HAP-1 (cell line): Measurements from ENCODE around the gene SEMA7A.

Source experiments
- DNase-seq, 2 experiments: peaks; one replicate each; pipeline ENCODE4 v3.0.0-alpha.2; 2016 to 2020; ENCODE audit warnings: low spot score in 2 of 2
- H3K27me3 ChIP-seq: fragments of 250-450 bp; sonication (Bioruptor Pico); 2 replicates; pipeline ENCODE4 v1.5.1; 2020; ENCODE audit warnings: low read depth, mild to moderate bottlenecking, moderate library complexity
- H3K36me3 ChIP-seq: fragments of 250-450 bp; sonication (Bioruptor Pico); replicated peaks from 2 replicates; pipeline ENCODE4 v1.5.1; 2020; ENCODE audit warnings: mild to moderate bottlenecking
- H3K4me1 ChIP-seq: fragments of 250-450 bp; sonication (Bioruptor Pico); 2 replicates; pipeline ENCODE4 v1.5.1; 2020; ENCODE audit warnings: mild to moderate bottlenecking
- H3K4me3 ChIP-seq: fragments of 250-450 bp; sonication (Bioruptor Pico); 2 replicates; pipeline ENCODE4 v1.5.1; 2020; ENCODE audit warnings: mild to moderate bottlenecking, moderate library complexity
- H3K9me3 ChIP-seq: fragments of 250-450 bp; sonication (Bioruptor Pico); 2 replicates; pipeline ENCODE4 v1.5.1; 2020; ENCODE audit warnings: mild to moderate bottlenecking, moderate library complexity
- in situ Hi-C: fragments of 300-500 bp; cut with MboI; formaldehyde crosslinking; loops from 3 replicates; pipeline ENCODE4 v1.14.3; 2020; ENCODE audit warnings: low sequenced_read_pairs, inconsistent platforms, mixed read lengths

The SEMA7A gene

DNA sequence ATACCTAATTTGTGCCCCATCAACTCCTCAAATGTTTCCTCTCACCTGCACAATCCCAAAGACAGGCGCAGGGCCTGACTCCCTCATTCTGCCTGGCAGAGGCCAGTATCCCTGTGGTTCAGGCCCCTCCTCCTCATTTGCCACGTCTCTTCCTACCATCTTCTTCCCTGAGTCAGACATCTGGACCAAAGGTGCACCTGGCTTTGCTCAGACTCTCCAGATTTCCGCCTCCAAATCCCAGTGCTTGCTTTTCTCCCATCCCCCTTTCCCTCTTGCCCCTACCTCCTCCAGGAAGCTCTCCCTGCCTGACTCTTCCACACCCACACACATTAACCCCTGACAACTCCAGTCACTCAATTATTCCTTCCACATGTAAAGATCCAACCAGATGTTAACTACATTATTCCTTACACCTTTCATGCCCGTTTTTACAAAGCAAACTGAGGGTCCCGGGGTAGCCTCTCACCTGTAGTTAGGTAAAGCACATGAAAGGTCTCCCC is 19.6 kb downstream of the SEMA7A start:
- in situ Hi-C loops, result no loop called here
- Histone ChIP-seq H3K9me3 (no peaks in the 10 kb centered on the region), H3K36me3 (no peaks in the 10 kb centered on the region; the same call in 1 of the 2 replicates), H3K4me3 (no peak overlapping the region), H3K27me3 (no peaks in the 10 kb centered on the region), H3K4me1 (no peaks in the 10 kb centered on the region)
- no peak for DNase-seq

DNA sequence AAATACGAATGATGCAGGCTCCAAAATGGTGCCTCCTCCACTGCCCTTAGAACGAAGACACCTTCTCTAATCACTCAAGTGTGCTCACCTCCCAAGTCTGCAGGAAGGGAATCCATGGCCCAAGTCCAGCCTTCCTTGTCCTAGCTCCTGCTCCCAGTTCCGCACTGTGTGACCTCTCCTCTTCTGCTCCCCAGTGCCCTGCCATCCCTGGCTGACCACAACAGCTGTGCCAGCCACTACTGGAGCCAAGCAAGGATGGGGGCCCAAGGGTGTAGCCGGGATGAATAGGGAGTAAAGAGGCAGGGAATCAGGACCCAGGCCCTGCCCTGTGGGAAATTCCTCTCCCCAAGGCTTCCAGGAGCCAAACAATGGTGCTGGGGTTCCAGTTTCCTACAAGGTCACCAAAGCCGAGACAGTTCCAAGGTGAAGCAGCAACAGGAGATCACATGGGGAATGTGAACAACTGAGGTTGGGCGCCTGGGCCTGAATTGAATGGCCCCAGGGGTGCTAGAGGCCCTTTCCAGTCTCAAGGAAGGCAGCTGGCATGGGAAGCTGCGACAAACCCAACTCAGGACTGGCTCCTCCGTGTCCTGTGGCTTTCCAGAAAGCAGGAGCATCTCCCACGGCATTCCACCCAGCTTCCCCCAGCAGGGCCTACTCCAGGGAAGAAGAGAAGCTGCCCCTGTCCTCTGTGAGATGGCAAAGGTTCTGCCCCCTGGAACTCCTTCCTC is 20.2 kb downstream of the SEMA7A start:
- H3K36me3 ChIP-seq, result no peaks in the 10 kb centered on the region; the same call in 1 of the 2 replicates
- in situ Hi-C loops, result no loop called here

DNA sequence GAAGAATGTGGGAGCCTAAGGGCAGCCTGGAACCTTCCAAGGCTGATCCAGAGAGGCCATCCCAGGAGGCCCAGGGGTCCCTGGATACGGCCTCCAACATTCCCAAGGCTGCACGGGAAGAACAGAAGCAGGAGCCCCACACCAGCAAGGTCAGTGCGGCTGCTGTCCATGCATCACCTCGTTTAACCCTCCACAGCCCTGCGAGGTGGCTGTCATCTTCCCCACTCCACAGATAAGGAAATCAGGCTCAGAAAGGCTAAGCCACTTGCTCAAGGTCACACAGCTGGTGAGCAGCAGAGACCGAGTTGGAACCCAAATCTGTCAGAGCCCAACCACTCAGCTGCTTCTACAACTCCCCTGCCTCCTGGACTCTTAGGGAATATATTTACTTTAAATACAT is 21.6 kb downstream of the SEMA7A start:
- H3K4me3 ChIP-seq, result no peak overlapping the region
- H3K4me1 ChIP-seq, result no peaks in the 10 kb centered on the region
- no peak for DNase-seq
- no peaks in the 10 kb centered on the region for H3K9me3 ChIP-seq
- in situ Hi-C loops, result no loop called here
- H3K36me3 ChIP-seq, result no peaks in the 10 kb centered on the region; the same call in 1 of the 2 replicates
- H3K27me3 ChIP-seq, result no peaks in the 10 kb centered on the region; the same call in 1 of the 2 replicates

More for the DNA sequence above, 20.2 kb downstream of the SEMA7A start:
- no peak for DNase-seq
- Histone ChIP-seq H3K4me3 (no peak overlapping the region), H3K27me3 (no peaks in the 10 kb centered on the region), H3K4me1 (no peaks in the 10 kb centered on the region), H3K9me3 (no peaks in the 10 kb centered on the region)

DNA sequence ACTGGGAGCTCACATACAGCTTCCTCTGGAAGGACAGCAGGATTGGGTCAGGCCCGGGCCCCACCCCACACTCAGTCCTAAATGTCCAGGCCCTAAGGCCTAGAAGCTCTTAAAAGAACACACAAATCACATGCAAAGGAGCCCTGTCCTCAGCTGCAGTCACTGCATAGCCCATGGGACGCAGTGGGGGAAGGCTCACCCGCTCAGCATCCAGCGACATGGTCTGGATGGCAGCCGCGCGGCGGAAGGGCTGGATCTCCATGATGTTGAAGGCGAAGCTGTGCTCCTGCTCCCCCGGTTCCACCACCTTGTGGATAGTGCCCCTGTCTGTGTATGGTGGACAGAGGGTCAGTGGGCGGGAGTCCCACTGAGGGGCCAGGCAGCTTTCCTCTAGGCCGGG is 22.1 kb downstream of the SEMA7A start:
- in situ Hi-C loops, result no loop called here
- no peaks in the 10 kb centered on the region; the same call in 1 of the 2 replicates for H3K36me3 ChIP-seq
- H3K4me3 ChIP-seq, result no peak overlapping the region
- H3K4me1 ChIP-seq, result no peaks in the 10 kb centered on the region
- DNase-seq, result no peak
- no peaks in the 10 kb centered on the region for H3K9me3 ChIP-seq
- peaks cover 5% of the 10 kb centered on the region; the same call in 1 of the 2 replicates for H3K27me3 ChIP-seq

DNA sequence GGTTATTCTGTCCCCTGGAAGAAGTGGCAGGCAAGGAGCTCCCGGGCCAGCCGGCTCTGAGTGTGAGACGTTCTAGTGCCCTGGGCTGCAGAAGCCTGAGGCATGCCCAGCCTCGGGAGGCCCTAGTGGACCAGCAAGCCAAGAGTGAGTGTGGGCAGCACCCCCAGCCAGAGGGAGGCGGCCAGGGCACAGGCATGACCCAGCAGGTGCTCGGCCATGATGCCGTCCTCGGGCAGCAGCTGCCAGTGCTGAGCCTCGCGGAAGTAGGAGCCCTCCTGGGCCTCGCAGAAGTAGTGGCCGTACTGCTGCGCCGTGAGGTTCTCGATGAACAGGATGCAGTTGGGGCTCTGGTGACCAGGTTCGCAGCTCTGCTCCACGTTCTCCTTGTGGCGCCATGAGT is 23.3 kb downstream of the SEMA7A start:
- no peaks in the 10 kb centered on the region for H3K4me1 ChIP-seq
- DNase-seq, result no peak
- no peaks in the 10 kb centered on the region for H3K9me3 ChIP-seq
- H3K36me3 ChIP-seq, result no peaks in the 10 kb centered on the region; the same call in 1 of the 2 replicates
- no peak overlapping the region for H3K4me3 ChIP-seq
- peaks cover 15% of the 10 kb centered on the region; the same call in 1 of the 2 replicates for H3K27me3 ChIP-seq
- in situ Hi-C loops, result no loop called here

DNA sequence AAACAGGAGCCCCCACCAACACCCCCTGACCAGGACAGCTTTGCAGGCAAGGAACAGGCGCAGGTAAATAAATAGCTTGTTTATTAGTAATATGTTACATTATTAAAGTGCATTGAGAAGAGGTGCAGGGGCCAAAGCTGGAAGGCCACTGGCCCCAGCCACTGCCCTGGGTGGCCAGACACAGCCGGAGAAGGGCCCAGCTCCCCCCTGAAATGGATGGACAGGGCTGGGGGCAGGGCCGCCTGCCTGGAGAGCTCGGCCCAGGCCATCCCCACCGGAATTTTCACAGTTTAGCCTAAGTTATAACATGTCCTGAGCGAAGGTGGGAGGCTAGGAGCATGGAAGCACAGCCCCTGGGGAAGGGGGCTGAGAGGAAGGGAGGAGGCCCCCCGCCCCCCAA is 24.5 kb downstream of the SEMA7A start:
- in situ Hi-C loops, result no loop called here
- Histone ChIP-seq H3K27me3 (peaks cover 24% of the 10 kb centered on the region; the same call in 1 of the 2 replicates), H3K4me3 (no peak overlapping the region), H3K4me1 (no peaks in the 10 kb centered on the region), H3K9me3 (no peaks in the 10 kb centered on the region), H3K36me3 (no peaks in the 10 kb centered on the region; the same call in 1 of the 2 replicates)
- DNase-seq, result no peak

DNA sequence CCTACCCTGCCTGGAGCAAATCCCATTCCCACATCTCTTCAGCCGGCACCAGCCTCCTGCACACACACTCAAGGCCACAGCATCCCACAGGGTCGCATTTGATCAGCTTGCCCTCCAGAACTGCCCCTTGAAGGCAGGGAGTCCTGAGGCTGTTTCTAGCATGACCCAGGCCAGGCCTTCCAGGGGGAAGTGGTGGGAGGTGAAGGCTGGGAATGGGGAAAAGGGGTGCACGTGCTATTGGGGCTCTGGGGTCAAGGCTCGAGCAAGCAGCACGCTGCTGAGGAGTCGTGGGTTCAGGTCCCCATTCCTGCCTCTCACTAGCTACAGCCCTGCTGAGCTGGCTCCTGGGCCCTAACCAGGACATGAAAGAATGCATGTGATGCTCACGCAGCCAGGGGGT is 24.9 kb downstream of the SEMA7A start:
- H3K36me3 ChIP-seq, result no peaks in the 10 kb centered on the region; the same call in 1 of the 2 replicates
- H3K4me3 ChIP-seq, result no peak overlapping the region
- no peaks in the 10 kb centered on the region for H3K9me3 ChIP-seq
- no peaks in the 10 kb centered on the region for H3K4me1 ChIP-seq
- in situ Hi-C loops, result no loop called here
- peaks cover 26% of the 10 kb centered on the region for H3K27me3 ChIP-seq
- DNase-seq, result no peak

DNA sequence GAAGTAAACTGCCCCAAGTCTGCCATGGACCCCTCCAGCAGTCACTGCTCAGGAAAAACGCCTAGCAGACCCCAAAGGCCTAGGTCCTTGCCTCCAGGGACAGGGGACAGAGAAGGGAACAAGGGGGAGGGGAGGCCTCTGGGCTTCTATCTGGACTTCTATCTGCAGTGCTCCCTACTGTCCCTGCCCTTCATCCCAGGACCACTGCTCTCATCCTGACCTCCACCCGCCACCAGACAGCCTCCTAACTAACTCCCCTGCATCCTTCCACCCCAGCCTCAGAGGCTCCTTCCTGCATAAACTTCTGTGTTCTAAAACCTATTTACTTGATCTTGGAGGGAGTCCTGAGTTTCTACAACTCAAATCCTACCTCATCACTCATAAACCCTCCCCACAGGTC is 25.4 kb downstream of the SEMA7A start:
- in situ Hi-C loops, result no loop called here
- peaks cover 30% of the 10 kb centered on the region for H3K27me3 ChIP-seq
- no peaks in the 10 kb centered on the region for H3K9me3 ChIP-seq
- H3K4me1 ChIP-seq, result no peaks in the 10 kb centered on the region
- no peak for DNase-seq
- H3K36me3 ChIP-seq, result no peaks in the 10 kb centered on the region; the same call in 1 of the 2 replicates
- no peak overlapping the region for H3K4me3 ChIP-seq

DNA sequence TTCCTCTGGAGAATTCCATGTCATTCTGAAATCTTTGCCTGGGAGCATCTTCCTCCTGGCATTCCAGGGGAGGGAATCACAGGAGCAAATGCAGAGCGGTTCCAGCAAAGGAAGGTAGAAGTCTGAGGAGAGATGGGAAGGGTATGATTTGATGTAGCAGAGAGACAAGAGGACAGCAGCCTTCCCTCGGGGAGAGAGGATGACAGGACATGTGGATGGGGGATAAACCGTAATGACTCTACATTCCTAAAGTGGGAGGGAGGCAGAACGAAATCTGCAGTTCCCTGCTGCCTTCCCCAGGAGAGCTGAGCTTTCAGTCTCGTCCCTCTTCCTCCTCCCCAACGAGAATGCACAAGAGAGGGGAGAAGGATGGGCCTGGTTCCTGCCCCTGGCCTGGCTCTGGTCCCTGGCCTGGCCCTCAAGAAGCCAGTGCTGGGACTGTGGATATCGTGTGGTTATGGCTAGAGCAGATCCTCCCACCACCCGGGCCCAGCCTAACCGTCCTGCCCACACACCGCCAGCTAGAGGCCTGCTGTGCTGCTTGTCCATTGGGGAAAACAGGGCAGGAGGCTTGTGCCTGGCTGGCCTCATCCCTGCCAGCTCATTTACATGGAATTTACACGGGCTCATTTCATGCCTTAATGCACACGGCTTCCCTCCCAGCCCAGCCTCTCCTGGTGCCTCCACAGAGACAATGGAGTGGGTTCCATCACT is 26.6 kb downstream of the SEMA7A start:
- Histone ChIP-seq H3K4me3 (no peak overlapping the region), H3K27me3 (peaks cover 43% of the 10 kb centered on the region), H3K9me3 (no peaks in the 10 kb centered on the region), H3K4me1 (no peaks in the 10 kb centered on the region), H3K36me3 (no peaks in the 10 kb centered on the region; the same call in 1 of the 2 replicates)
- DNase-seq, result no peak
- in situ Hi-C loops, result no loop called here

DNA sequence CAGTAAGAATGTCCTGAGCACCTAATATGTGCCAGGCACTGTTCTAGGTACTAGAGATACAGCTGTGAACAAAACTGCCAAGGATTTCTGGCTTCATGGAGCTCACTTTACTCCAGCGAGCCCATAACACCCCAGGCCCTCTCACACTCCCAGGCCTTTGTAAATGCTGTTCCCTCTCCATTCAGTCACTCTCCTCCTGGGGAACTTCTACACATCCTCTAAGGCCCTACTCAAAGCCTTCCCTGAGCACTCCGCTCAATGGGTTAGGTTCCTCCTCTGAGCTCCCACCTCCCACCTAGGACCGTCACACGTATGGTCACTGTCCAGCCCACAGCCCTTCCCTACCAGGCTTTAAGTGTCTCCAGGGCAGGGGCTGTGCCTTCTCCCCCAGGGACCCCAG is 27.2 kb downstream of the SEMA7A start:
- no peak overlapping the region for H3K4me3 ChIP-seq
- no peaks in the 10 kb centered on the region for H3K9me3 ChIP-seq
- DNase-seq, result no peak
- in situ Hi-C loops, result no loop called here
- no peaks in the 10 kb centered on the region for H3K4me1 ChIP-seq
- H3K36me3 ChIP-seq, result no peaks in the 10 kb centered on the region; the same call in 1 of the 2 replicates
- H3K27me3 ChIP-seq, result peaks cover 49% of the 10 kb centered on the region

DNA sequence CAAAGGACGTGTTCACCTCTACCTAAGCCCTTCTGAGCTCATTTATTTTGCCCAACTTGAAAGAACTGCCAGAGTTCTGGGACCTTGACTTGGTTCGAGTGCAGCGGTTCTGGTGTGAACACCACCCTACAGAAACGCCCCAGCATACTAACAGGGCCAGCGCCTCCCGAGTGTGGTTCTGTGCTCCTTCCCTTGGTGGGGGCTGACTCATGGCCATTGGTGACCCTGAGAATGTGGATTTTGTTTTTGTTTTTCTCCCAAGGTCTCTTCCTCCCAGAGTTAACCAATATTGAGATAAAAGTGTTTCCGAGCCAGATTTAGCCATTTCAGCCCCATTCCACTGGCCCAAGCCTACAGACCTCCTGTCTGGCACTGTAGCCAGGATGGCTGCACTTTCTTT is 27.9 kb downstream of the SEMA7A start:
- Histone ChIP-seq H3K4me3 (no peak overlapping the region), H3K4me1 (no peaks in the 10 kb centered on the region), H3K9me3 (no peaks in the 10 kb centered on the region), H3K36me3 (no peaks in the 10 kb centered on the region; the same call in 1 of the 2 replicates), H3K27me3 (peaks cover 55% of the 10 kb centered on the region)
- DNase-seq, result no peak
- in situ Hi-C loops, result no loop called here

DNA sequence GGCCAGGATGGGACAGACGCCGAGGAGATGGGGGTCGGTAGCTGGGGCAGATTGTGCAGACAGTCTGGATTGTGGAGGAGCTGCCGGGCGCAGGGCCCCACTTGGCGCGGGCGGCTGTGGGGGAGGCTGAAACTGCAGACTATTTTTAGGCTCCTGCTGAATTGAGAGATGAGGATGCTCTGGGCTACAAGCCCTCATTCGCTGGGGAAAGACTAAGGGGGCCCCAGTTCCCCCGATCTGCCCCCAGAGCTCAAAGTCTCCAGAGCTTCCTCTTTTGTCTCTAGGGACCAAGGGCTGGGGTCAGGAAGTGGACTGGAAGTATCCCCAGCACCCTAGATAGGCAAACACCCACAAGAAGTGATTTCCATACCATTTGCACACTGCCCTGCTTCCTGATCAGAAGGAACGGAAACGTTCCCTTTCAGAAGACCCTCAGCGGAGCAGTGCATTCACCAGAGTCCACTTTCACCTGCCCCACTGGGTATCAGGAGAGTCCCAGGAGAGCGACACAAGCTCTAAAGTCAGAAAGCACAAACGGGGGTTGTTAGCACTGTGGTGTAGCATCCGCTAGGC is 29.7 kb downstream of the SEMA7A start:
- no peak for DNase-seq
- H3K4me3 ChIP-seq, result no peak overlapping the region
- H3K27me3 ChIP-seq, result peaks cover 56% of the 10 kb centered on the region
- no peaks in the 10 kb centered on the region for H3K9me3 ChIP-seq
- no peaks in the 10 kb centered on the region for H3K36me3 ChIP-seq
- in situ Hi-C loops, result no loop called here
- H3K4me1 ChIP-seq, result no peaks in the 10 kb centered on the region

DNA sequence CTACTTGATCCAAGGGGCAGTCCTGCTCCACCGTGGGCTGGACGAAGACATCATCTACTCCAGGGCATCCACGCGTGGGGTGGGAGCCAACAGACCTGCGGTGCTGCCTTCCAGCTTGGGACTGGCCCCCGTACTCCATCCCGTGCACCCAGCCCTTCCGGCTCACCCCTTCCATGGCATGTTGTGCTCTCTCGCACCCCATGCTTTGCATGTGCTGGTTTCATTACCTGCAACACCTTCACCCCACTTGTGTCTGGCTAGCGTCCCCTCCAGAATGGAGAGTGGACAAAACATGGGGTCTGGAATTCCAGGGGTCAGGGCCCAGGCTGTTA is 30.2 kb downstream of the SEMA7A start:
- Histone ChIP-seq H3K4me1 (no peaks in the 10 kb centered on the region), H3K4me3 (no peak overlapping the region), H3K9me3 (no peaks in the 10 kb centered on the region), H3K27me3 (peaks cover 56% of the 10 kb centered on the region), H3K36me3 (no peaks in the 10 kb centered on the region)
- in situ Hi-C loops, result no loop called here
- no peak for DNase-seq
